ENCODE results near the gene GJA3.

DNA sequence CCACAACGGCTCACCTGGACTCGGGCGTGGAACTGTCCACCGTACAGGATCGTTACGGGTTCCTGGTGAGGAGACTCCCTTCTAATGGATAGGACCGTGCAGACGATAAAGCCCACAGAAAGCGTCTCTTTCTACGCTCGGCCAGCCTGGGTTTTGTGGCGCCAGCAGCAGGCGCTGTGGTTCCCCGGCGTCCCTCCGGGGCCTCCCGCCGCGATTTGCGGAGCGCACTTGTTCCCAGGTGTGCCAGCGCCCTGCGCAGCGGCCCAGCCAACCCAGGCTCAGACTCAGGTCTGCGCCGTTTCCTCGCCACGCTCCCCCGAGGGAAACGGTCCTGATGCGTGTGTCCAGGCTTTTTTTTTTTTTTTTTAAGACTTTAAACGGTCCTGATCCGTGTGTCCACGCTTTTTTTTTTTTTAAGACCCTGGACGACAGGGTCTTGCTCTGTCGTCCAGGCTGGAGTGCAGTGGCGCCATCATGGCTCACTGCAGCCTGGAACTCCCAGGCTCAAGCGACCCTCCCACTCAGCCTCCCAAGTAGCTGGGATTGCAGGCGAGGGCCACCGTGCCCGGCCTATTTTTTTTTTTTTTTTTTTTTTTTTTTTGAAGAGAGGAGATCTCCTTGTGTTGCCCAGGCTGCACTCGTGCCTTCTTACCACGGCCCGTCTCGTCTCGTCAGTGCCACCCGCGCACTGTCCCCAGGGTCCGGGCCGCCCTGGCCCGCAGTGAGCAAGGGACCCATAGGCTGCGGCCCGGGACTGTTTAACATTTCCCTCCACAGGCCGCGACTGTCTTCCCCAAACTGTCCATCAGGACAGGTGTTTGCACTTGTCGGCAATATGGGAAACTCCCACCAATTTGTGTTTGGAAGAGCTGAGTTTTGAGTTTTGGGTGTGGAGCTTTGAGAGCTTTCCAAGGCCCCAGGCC lies 23.8 kb downstream of the GJA3 start:
- TF ChIP-seq EP300 (IDR thresholded peaks at IDR 0.05): no peak
- TF ChIP-seq, protein P1, sequence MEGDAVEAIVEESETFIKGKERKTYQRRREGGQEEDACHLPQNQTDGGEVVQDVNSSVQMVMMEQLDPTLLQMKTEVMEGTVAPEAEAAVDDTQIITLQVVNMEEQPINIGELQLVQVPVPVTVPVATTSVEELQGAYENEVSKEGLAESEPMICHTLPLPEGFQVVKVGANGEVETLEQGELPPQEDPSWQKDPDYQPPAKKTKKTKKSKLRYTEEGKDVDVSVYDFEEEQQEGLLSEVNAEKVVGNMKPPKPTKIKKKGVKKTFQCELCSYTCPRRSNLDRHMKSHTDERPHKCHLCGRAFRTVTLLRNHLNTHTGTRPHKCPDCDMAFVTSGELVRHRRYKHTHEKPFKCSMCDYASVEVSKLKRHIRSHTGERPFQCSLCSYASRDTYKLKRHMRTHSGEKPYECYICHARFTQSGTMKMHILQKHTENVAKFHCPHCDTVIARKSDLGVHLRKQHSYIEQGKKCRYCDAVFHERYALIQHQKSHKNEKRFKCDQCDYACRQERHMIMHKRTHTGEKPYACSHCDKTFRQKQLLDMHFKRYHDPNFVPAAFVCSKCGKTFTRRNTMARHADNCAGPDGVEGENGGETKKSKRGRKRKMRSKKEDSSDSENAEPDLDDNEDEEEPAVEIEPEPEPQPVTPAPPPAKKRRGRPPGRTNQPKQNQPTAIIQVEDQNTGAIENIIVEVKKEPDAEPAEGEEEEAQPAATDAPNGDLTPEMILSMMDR (IDR thresholded peaks at IDR 0.05): peak in 1 of 5 experiments; percentile 19
- TF ChIP-seq POLR2A (IDR thresholded peaks at IDR 0.05): no peak

Data from tibial nerve (tissue), 4 donors.